Measurements from ENCODE around the gene RPS6KA5.
"Not testable (repeated sequence)": the region's sequence is repeated elsewhere in the genome, so short reads cannot be mapped to it uniquely, and the experiment has no call there.

The RPS6KA5 gene

GRCh38 chr14:91063119-91063518, 2.7 kb upstream of the RPS6KA5 start:
- no peak for DNase-seq

- no peak for DNase-seq
Measured at GRCh38 chr14:91062600-91062999, 2.2 kb upstream of the RPS6KA5 start.

- DNase-seq = peak; percentile 61
Measured at GRCh38 chr14:91061056-91061887, 831 bp upstream of the RPS6KA5 start.

GRCh38 chr14:91059576-91060350, 678 bp downstream of the RPS6KA5 start:
- DNase-seq = peak; percentile 73

- peak; percentile 71 for DNase-seq
Measured at GRCh38 chr14:91058042-91058581, 2.3 kb downstream of the RPS6KA5 start.

GRCh38 chr14:91056361-91056760, 4.1 kb downstream of the RPS6KA5 start:
- no peak for DNase-seq

- DNase-seq = no peak
Measured at GRCh38 chr14:91055016-91055415, 5.4 kb downstream of the RPS6KA5 start.

GRCh38 chr14:91048676-91049075, 11.8 kb downstream of the RPS6KA5 start:
- DNase-seq = no peak

- no peak for DNase-seq
Measured at GRCh38 chr14:91048265-91048664, 12.2 kb downstream of the RPS6KA5 start.

GRCh38 chr14:91047174-91047753, 13.2 kb downstream of the RPS6KA5 start:
- no peak for DNase-seq

GRCh38 chr14:91046488-91047072, 13.9 kb downstream of the RPS6KA5 start:
- no peak for DNase-seq

- DNase-seq = no peak
Measured at GRCh38 chr14:91041450-91041849, 19.0 kb downstream of the RPS6KA5 start.

- DNase-seq = no peak
Measured at GRCh38 chr14:91040545-91040944, 19.9 kb downstream of the RPS6KA5 start.

- DNase-seq = no peak
Measured at GRCh38 chr14:91038439-91038838, 22.0 kb downstream of the RPS6KA5 start.

- DNase-seq = no peak
Measured at GRCh38 chr14:91036741-91037469, 23.5 kb downstream of the RPS6KA5 start.

GRCh38 chr14:91035855-91036254, 24.6 kb downstream of the RPS6KA5 start:
- no peak for DNase-seq

GRCh38 chr14:91034379-91034778, 26.1 kb downstream of the RPS6KA5 start:
- not testable (repeated sequence) for DNase-seq

GRCh38 chr14:91032248-91032647, 28.2 kb downstream of the RPS6KA5 start:
- no peak for DNase-seq

GRCh38 chr14:91031666-91032065, 28.8 kb downstream of the RPS6KA5 start:
- no peak for DNase-seq

GRCh38 chr14:91029456-91030217, 30.8 kb downstream of the RPS6KA5 start:
- DNase-seq = no peak

GRCh38 chr14:91027561-91027960, 32.9 kb downstream of the RPS6KA5 start:
- DNase-seq = no peak

GRCh38 chr14:91022622-91023028, 37.8 kb downstream of the RPS6KA5 start:
- DNase-seq = not testable (repeated sequence)
